Osteoblast (primary cell): ENCODE measurements around the gene FSTL4. TPM values are rescaled to one million over a fixed set of nuclear protein-coding genes. Genes with fewer than 3 reads are reported as not detected.
A peak's percentile ranks its signal among the peaks of the same experiment; 100 is the strongest.

Experiments
- DNase-seq: peaks from one replicate; pipeline ENCODE4 v3.0.0; 2011; ENCODE audit warnings: low spot score, mixed read lengths; ENCODE audit not compliant: insufficient read length; ENCODE audit errors: missing footprints
- H2AFZ ChIP-seq: 2 replicates; pipeline ENCODE4 v1.6.0; 2011; ENCODE audit warnings: mild to moderate bottlenecking, low read length
- H3K27ac ChIP-seq: 2 replicates; pipeline ENCODE4 v1.5.1; 2011; ENCODE audit warnings: mild to moderate bottlenecking, low read depth, low read length, moderate library complexity
- H3K27me3 ChIP-seq: 2 replicates; pipeline ENCODE4 v1.6.0; 2012; ENCODE audit warnings: mild to moderate bottlenecking, control low read depth, inconsistent platforms, low read length, moderate library complexity; ENCODE audit not compliant: insufficient read depth
- H3K36me3 ChIP-seq: 2 replicates; pipeline ENCODE4 v1.5.1; 2011; ENCODE audit warnings: mild to moderate bottlenecking, low read length, control low read depth, moderate library complexity; ENCODE audit not compliant: insufficient read depth
- H3K4me1 ChIP-seq: 2 replicates; pipeline ENCODE4 v1.5.1; 2011; ENCODE audit warnings: mild to moderate bottlenecking, low read length, control low read depth, moderate library complexity; ENCODE audit not compliant: insufficient read depth
- H3K4me2 ChIP-seq: 2 replicates; pipeline ENCODE4 v1.6.0; 2011; ENCODE audit warnings: mild to moderate bottlenecking, low read length; ENCODE audit not compliant: insufficient read depth
- H3K4me3 ChIP-seq: fragments of 200-600 bp; sonication (generic); 3 replicates; pipeline ENCODE4 v1.5.1; 2012; ENCODE audit warnings: mild to moderate bottlenecking, low read length, inconsistent platforms; ENCODE audit not compliant: insufficient read depth
- H3K79me2 ChIP-seq: 2 replicates; pipeline ENCODE4 v1.6.0; 2012; ENCODE audit warnings: mild to moderate bottlenecking, low read length, control low read depth, inconsistent platforms; ENCODE audit not compliant: insufficient read depth
- H3K9me3 ChIP-seq: 2 replicates; pipeline ENCODE4 v1.5.1; 2011; ENCODE audit warnings: low read depth, low read length, control low read depth
- H4K20me1 ChIP-seq: 2 replicates; pipeline ENCODE4 v1.6.0; 2012; ENCODE audit warnings: mild to moderate bottlenecking, low read length, control low read depth; ENCODE audit not compliant: insufficient read depth
- CTCF ChIP-seq: IDR thresholded peaks from 2 replicates; pipeline ENCODE4 v1.5.1; 2011; ENCODE audit warnings: mild to moderate bottlenecking, low read depth, low read length, moderate library complexity; ENCODE audit errors: extremely low read depth
- total RNA-seq: library from RNA; depleted of rRNA; stranded (reverse); fragments of >200 nt; gene quantifications from 2 replicates; pipeline ENCODE4 v1.2.3, GENCODE V29; 2012

Gene FSTL4
- total RNA-seq, 1 donor: not detected

GRCh38 chr5:133246376-133247150, 365.8 kb downstream of the FSTL4 start:
- H3K27ac ChIP-seq: no peak overlapping the region
- DNase-seq: no peak

DNA sequence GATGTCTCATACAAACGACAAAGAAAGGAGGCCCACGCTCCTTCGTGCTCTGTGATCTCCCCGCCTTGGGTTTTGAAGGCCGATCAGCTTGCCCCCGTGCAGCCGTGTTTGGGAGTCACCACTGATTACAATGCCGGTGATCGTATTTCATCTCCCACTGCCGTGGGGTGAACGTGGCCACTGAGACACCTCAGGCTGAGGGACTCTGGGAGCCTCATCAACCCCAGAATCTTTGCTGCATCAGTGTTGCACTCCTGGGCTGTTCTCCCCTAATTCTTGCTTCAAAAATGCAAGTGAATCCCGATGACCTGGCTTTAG, 366.3 kb downstream of the FSTL4 start:
- H3K27me3 ChIP-seq: peaks cover under 1% of the 10 kb centered on the region
- no peak overlapping the region for H3K4me2 ChIP-seq
- H3K4me1 ChIP-seq: no peaks in the 10 kb centered on the region
- no peak overlapping the region for H2AFZ ChIP-seq
- H3K4me3 ChIP-seq: no peak overlapping the region
- no peaks in the 10 kb centered on the region for H3K9me3 ChIP-seq
- H3K79me2 ChIP-seq: no peaks in the 10 kb centered on the region
- H3K27ac ChIP-seq: no peak overlapping the region
- DNase-seq: no peak
- no peak for TF ChIP-seq CTCF
- H4K20me1 ChIP-seq: no peaks in the 10 kb centered on the region
- no peaks in the 10 kb centered on the region for H3K36me3 ChIP-seq

More at GRCh38 chr5:133246376-133247150, 365.8 kb downstream of the FSTL4 start:
- H3K79me2 ChIP-seq: no peaks in the 10 kb centered on the region
- no peaks in the 10 kb centered on the region for H3K9me3 ChIP-seq
- H3K4me2 ChIP-seq: no peak overlapping the region
- H3K4me3 ChIP-seq: no peak overlapping the region
- H3K4me1 ChIP-seq: no peaks in the 10 kb centered on the region
- no peaks in the 10 kb centered on the region for H3K36me3 ChIP-seq
- peaks cover 6% of the 10 kb centered on the region for H3K27me3 ChIP-seq
- TF ChIP-seq CTCF: no peak
- H2AFZ ChIP-seq: no peak overlapping the region
- H4K20me1 ChIP-seq: no peaks in the 10 kb centered on the region

GRCh38 chr5:133245191-133246052, 366.9 kb downstream of the FSTL4 start:
- no peaks in the 10 kb centered on the region for H3K36me3 ChIP-seq
- no peak overlapping the region for H3K4me3 ChIP-seq
- no peaks in the 10 kb centered on the region for H3K27me3 ChIP-seq
- no peak overlapping the region for H2AFZ ChIP-seq
- peaks cover 4% of the 10 kb centered on the region for H3K4me1 ChIP-seq
- H3K27ac ChIP-seq: no peak overlapping the region
- no peak overlapping the region for H3K4me2 ChIP-seq
- no peaks in the 10 kb centered on the region for H3K9me3 ChIP-seq
- DNase-seq: peak; percentile 90
- TF ChIP-seq CTCF: no peak
- no peaks in the 10 kb centered on the region for H4K20me1 ChIP-seq
- no peaks in the 10 kb centered on the region for H3K79me2 ChIP-seq

GRCh38 chr5:133244242-133244641, 368.1 kb downstream of the FSTL4 start:
- no peak for TF ChIP-seq CTCF
- Histone ChIP-seq H3K4me3 (no peak overlapping the region), H3K27ac (no peak overlapping the region), H4K20me1 (no peaks in the 10 kb centered on the region), H3K27me3 (no peaks in the 10 kb centered on the region), H3K4me1 (peaks cover 7% of the 10 kb centered on the region), H3K79me2 (no peaks in the 10 kb centered on the region), H3K4me2 (no peak overlapping the region), H3K9me3 (no peaks in the 10 kb centered on the region), H3K36me3 (no peaks in the 10 kb centered on the region), H2AFZ (no peak overlapping the region)
- DNase-seq: no peak
